Left renal cortex interstitium (tissue), 4 donors: ENCODE measurements around the gene IL1R2. TPM values are rescaled to one million over a fixed set of nuclear protein-coding genes. Genes with fewer than 3 reads are reported as not detected.

ENCODE experiments used
- DNase-seq, 4 donors: peaks; one replicate each; pipeline ENCODE4 v3.0.0-alpha.2; 2013; ENCODE audit warnings: low read depth in 4 of 4, low spot score in 2 of 4, missing footprints in 1 of 4
- polyA plus RNA-seq, 4 donors: library from polyadenylated mRNA; unstranded; fragments of 120-200 nt; gene quantifications; one replicate each; pipeline ENCODE4 v1.2.1, GENCODE V29; 2013; ENCODE audit not compliant: insufficient read length in 4 of 4

The IL1R2 gene
- polyA plus RNA-seq, 4 donors: 0.27 to 0.59 (median 0.46) TPM

DNA sequence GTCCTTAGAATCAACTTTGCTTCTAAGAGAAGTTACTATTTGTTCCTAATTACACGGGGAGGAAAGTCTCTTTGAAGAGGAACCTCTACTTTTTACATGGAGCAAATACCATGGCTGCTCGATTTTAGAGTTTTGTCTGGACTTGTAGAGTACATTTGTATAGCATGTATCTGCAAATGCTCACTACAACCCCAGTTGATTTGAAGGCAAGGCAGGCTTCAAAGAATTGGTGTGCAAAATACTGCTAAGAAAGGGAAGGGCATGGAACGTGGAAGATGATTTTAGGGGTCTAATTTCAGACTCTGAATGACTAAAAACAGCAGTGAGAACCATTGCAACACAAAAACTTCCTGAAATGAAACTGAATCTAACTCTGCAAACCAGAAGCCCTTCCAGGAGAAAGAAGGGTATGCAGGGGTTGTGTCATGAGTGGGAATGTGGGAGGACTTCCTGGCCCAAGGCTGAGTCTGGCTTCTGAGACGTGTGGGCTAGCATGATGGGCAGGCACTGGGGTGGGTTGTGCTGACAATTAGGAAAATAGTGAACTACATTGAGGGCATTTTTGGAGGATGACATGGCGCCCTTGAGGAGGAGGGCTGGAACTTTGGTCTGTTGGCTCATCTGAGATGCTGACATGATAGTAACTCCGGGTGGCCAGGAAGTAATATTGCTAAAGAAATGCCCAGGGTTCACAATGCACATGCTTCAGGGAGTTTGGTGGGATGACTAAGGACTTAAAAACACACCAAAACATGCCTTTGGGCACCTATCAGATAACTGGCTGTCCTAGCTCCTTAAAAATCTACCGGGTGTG, 18.9 kb upstream of the IL1R2 start:
- DNase-seq: no peak

DNA sequence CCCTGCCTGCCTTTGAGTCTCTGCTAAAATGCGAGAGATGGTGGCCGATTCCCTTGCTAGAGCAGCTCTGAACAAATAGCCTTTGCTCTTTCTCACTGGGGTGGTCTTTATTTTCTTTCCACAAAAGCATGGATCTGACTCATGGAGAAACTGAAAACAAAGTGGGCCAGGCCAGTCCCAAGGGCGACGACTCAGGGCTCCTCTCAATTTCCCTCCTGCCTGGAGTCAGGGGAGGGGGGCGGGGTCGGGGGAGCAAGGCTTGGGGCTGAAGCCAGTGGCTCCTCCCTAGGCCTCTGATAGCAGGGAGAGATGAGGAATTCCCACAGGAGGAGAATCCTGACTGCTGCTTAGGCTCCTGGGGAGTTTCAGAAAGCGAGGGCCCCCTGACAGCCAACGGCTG, 17.1 kb upstream of the IL1R2 start:
- DNase-seq: no peak

DNA sequence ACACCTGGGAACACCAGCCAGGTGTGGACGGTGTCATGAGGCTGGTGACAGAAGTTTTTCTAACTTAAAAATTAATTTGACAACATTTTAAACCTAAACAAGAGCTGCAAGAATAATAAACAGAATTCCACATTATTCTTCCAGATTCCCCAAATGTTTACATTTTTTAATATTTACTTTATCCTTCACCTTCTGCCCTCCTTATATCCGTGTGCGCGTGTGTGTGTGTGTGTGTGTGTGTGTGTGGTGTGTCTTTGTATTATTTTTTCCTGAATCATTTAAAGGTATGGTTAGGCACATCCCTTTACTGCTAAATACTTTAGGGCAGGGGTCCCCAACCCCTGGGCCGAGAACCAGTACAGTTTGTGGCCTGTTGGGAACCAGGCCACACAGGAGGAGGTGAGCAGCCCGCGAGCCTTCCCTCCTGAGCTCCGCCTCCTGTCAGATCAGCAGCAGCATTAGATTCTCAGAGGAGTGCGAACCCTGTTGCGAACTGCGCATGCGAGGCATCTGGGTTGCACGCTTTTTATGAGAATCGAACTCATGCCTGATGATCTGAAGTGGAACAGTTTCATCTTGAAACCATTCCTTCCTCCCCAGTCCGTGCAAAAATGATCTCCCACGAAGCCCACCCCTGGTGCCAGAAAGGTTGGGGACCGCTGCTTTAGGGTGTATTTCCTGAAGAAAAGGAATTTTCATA, 16.4 kb upstream of the IL1R2 start:
- no peak for DNase-seq

DNA sequence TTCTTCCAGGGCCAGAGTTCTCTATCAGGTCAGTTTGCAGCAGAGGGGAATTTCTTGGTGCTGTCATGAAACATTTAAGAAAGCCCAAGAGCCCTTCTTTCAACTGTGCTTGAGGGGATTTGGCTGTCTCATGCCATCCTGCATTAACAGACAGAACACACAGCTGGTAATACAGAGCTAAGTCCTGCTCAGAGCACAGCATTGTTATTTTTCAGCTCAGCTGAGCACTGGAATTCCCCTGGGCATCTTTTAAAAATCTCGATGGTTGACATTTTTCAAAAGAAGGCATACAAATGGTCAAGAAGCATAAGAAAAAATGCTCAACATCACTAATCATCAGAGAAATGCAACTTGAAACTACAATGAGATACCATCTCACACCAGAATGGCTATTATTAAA, 14.9 kb upstream of the IL1R2 start:
- no peak for DNase-seq

DNA sequence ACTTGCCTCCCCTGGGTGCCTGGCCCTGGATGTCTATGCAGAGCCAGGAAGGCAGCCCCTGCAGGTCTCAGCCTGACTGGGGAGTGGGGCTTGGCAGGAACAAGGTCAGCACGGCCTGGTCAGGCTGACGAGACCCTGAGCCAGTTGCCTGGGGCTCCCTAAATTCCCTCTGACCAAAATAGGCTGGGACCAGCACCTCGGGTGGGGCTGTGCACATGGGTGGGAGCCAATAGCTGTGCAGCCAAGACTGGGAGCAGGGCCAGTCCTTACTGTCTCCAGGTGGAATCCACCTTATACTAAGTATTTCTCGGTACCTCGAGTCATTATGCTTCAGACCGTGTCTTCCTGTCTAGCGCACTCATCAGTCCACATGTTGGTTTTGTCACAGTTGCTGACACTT, 11.4 kb upstream of the IL1R2 start:
- DNase-seq: no peak

DNA sequence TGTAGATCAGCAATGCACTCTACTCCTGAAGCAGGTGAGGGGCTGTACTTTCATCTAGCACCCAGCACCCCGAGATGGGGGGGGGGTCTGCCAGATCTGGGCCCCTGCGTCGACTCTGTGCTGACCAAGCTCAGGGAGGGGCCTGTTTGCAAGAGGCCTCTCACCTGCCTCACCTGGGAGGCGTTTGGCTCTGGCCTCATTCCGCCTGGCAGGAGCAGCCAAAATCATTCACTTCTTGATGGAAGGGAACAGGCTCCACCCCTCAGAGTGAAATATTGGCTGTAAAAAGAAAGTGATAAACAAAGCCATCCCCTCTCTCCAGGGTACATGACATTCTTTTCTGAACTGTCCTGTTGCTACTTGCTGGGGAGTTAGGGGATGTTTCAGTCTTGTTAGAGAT, 10.7 kb upstream of the IL1R2 start:
- no peak for DNase-seq

DNA sequence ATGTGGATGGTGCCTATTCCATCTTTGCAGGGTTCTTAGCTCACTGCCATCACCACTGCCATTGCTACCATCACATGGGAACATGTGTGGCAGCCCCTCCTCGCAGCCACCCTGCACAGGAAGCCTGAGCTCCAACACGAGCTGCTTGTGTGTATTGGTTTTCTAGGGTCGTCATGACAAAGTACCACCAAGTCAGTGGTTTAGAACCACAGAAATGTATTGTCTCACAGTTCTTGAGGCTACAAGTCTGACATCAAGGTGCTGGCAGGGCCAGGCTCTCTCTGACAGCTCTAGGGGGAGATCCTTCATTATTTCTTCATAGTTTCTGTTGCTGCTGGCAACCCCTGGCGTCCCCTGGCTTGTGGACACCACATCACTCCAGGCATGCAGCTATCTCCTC, 10.3 kb upstream of the IL1R2 start:
- DNase-seq: no peak

DNA sequence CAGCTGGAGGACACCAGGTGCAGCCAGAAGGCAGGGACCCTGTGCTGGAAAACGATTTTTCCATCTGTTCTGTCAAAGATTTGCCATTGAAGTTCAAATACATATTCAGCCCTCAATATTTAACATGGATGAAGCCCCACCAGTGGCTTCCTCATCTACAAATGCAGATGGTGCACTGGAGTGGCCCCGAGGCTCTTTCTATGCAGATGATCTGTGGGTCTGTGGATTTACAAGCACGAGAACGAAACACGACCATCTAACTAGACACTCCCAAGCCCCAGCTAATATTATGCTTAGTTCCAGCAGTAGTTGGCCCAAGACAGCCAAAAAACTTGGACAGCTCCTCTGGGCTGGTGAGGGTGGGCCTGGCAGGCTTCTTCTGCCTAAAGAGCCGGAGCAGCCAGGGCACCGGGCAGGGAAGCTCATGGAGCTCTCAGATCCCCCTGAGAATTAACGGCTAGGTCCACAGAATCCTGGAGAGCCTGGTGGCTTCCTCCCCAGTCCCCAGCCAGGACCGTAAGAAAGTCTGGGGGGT, 9.2 kb upstream of the IL1R2 start:
- DNase-seq: no peak

DNA sequence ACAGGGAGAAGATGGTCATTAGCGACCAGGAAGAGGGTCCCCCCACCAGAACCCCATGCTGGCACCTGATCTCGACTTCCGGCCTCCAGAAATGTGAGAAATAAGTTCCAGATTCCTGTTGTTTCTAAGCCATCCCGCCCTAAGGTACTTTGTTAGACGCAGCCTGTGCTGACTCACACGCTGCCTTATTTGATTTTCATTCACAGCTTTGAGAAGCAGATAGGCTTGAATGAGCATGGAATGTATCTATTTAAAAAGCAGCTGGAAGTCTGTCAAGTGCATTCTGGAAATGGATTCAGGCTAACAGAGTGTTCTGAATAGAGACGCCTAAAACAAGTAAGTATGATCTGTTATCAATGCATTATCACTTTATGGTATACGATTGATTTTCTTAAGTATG, 8.3 kb upstream of the IL1R2 start:
- peak in 1 of 4 donors; percentile 37 for DNase-seq

DNA sequence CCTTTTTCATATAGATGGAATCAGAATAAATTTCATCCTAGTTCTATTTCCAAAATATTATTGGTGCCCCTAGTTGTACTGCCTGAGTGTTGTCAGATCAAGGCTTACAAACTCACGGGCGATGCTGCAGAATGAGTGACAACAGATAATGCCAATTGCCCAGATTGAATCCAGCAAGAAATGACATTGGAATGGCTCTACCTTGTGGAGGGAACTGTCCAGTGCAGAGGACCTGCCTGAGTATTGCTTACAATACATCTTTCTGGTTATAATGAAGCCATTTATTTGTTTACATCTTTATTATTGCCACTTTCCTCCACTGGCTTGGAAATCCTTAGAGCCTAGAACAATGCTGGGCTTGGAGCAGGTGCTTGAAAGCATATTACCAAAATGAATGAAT, 7.8 kb upstream of the IL1R2 start:
- DNase-seq: no peak

DNA sequence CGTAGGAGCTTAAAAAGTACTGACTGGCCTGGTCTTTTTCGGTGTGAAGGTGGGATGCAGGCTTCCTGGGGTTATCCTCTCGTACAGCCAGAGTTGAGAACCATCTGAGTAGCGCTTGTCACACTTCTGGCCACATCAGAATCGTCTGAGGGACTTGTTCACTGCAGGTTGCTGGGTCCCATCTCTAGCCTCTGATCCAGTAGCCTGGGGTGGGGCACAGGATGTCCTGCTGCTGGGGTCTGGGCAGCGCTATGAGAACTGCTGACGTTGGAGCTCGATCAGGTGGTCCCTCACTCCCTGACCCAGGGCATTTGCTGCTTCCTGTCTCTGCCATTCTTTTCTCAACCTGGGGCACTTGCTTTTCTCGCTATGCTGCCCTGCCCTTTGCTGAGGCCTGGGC, 7.1 kb upstream of the IL1R2 start:
- no peak for DNase-seq

DNA sequence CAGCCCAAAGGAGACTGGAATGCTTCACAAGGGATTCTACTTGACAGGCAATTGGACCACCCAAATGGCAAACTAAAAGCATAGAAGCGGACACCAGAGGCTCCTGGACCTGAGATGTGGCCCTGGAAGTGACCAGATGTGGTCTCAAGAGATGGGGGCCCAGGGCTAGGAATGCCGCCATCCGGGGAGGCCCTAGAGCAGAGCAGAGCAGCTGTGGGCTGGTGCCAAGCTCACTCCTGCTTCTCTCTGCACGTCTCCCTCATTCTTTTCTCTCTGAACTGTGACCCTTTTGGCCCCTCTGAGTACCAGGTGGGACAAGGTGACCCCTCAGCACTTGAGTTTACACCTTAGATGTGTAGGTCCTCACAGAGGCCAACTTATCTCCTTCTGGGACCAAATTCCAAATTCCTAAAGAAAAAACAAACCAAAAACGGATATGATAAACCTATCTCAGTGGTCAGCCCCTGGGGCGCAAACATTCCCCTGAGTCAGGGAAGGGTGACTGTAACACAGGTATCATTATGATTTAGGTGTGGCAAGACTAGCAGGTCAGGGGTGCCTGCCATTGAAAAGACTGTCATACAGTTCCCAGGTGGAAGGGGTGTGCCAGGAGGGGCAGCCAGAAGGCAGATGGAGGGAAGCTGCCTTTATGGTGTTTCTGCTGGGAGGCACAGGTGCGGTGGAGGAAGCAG, 6.5 kb upstream of the IL1R2 start:
- no peak for DNase-seq

DNA sequence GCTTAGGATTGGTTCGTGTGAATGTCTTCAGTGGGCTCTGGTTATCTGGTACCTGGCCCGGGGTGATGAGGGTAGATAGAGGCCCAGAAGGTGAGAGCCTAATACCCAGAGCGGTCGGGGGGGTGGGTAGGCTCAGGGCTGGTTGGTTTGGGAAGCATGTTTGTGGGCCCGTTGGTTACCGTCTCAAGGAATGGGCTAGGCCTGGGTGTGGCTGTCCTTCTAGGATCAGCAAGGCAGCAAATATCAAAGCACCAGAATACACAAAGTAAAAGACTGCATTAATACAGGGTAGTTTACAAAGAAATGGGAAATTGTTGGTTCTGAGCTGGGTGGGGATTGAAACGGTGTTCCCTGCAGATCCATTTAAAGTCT, 6.0 kb upstream of the IL1R2 start:
- DNase-seq: no peak

DNA sequence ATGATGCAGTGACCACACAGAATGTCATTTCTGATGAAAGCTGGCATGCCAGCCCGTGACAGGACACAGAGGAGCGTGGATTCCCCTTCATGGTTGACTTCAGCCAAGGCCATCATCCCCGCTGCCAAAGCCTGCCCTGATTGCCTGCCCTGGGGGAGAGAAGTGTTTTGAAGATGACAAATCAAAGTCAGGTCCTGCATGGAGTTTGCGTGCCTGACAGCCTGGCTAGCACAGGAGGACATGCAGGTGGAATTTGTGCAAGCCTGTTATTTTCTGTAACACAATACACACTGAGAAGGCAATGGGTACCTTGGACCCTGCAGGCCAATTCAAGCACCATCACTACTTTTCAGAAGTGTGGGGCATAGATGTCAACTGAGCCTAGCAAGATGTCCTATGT, 5.4 kb upstream of the IL1R2 start:
- no peak for DNase-seq

DNA sequence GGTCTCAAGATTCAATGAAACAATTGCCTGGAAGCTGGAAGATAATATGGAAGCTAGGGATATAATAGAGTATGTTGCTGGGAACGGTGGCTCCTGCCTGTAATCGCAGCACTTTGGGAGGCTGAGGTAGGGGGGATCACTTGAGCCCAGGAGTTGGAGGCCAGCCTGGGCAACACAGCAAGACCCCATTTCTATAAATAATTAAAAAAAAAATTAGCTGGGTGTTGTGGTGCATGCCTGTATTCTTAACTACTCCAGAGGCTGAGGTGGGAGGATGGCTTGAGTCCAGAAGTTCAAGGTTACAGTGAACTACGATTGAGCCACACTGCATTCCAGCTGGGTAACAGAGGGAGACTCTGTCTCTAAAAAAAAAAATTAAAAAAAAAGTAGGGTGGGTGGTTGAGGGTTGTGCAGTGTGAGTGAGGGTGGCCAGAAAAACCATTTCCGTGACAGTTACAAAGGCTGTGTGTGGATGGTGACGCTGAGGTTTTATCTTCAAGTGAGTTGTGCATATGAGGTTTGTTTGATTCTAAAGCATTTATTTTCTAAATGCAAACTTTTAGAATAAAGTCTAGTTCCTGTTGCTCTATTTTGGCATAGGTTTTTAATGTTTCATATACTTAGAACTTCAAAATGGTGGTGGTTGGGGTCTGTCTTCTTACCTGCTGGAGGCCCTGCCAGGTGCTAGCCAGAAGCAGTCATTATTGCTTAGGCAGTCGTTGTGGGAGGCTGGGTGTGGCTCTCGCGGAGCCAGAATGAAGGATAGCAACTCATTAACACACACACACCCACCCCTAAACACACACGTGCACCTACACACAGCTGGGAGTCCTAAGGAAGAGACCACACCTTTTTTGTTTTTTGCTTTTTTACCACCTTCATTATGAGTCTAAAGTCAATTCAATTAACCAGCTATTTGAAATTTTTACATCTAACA, 4.7 kb upstream of the IL1R2 start:
- no peak for DNase-seq

DNA sequence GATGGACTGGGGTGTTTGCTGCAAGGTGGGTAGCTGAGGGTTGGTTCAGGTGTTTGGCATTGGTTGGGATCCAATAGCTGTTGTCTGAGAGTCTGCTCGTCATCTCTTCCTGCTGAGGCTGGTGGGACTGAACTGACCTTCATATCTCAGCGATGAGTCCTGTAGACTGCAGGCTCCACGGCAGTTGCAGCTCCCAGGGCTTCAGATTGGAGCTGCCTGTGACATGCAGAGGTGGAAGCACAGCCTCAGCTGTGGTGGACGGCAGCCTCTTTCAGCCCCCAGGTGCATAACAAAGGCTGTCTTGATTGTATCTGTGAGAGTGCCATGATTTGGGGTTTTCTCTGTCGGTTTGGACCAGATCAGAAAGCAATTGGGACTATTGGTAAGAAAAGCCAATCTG, 3.9 kb upstream of the IL1R2 start:
- no peak for DNase-seq

DNA sequence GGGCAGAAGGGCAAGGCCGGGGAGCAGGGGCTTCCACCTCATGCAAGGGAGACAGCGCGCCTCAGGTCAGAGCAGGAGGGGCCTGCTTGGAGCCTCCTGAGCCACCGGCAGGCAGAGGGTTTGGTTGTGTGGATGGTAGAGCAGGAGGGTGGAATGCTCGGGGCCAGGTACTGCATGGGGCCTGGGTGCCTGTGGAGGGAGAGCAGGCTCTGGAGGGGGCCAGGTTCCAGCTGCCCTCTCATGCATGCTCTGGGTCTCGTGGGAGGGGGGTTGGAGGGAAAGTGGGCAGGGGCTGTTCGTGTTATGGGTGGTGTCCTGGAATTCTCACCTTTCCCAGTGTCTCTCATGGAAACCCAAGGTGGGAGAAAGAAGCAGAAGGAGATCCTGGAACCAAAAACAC, 3.2 kb upstream of the IL1R2 start:
- no peak for DNase-seq

DNA sequence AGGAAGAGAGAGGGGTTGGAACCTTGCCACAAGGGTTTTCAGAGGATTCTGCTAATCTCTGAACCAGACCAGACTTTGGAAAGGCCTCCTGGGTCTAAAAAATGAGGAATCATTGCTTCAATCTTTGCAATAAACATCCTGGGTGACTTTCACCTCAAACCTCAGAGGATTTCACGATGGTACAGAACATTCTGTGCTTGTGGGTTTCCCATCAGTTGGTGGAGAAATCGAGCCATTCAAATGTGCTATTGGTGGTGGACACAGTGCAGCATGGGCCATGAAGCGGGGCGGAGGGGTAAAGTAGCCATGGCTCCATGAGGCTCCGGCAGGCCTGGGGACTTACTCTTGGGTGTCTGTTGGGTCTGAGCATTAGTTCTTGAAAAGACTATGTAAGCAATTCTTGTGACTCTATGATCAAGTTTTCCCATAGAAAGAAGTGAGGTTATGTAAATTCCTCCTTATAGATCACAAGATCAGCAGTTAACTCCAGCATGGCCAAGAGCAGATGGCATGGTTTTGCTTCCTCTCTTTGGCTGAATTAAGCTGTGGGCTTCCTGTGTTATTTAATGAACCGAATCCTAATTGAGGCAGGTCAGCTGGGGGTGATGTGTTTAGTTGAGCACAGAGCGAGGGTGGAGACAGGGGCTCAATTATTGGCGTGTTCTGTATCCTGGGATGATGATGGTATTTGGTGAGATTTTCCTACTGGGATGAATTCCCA, 1.9 kb upstream of the IL1R2 start:
- DNase-seq: no peak

DNA sequence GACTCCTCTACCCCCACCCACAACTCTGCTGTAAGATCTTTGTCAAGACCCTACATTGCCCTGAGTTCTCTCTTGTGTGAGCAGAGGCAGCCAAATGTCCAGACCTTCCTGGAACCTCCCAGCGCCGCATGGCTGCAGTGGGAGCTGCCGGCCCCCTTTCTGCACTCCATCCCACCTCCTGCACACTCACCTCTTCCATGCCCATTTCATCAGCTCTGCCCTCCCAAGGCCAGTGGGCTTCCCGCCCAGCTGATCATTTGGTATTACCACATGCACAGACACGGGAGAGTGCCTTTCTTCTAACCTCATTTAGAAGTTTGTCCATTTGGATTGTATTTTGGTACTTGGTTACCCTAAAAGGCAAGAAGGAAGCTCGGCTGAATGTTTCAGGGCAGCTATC, 2.0 kb downstream of the IL1R2 start:
- DNase-seq: no peak

DNA sequence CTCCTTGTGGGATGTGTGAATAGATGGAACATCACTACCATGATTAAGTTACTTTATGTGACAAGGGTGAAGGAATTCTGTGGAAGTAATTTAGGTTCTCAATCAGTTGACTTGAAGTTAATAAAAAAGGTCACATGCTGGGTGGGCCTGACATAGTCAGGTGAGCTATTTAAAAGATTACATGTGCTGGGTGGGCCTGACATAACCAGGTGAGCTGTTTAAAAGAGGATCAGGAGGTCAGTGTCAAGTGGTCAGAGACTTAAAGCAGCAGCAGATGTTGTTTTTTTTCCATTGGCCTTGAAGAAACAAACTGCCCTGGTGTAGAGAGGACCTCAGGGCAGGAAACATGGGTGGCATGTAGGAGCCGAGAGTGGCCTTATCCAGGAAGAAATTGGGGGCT, 3.3 kb downstream of the IL1R2 start:
- no peak for DNase-seq
